ENCODE measurements around the gene AUTS2. TPM values are rescaled to one million over a fixed set of nuclear protein-coding genes. Genes with fewer than 3 reads are reported as not detected.

The AUTS2 gene
- total RNA-seq, 1 experiment from 2014 or later: 42.1 TPM

DNA sequence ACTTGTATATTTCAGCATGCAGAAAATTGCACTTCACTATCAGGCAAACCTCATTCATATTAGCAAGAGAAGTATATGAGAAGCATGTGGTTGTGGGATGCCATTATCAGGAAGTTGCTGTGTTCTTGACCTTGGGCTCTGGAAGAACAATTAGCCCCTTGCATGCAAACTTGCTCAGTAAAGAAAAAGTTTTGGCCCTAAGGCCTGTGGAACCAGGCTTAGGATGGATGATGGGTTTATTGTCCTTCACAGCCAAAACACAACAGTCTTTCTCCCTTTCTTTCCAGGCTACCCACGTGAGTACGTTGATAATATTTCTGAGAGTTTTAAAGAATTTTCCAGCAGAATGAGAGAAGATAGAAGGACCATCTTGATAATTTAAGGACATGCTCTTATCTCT lies 166.4 kb downstream of the AUTS2 start:
- DNase-seq (ENCODE audit: low spot score): no peak
- intact Hi-C loops (cut with micrococcal nuclease; ENCODE audit: unreplicated experiment): loop anchor here (10.0 kb wide), 1 partner anchor 140 kb away; no protein-coding TSS in a partner anchor
- CTCF ChIA-PET: no interaction called here
- no peaks in the 10 kb centered on the region for H3K27me3 ChIP-seq (replicated peaks; ENCODE audit: insufficient read depth, low read depth, low read length, poor library complexity)
- no TSS peak for BruUV-seq (replicated peaks)
- H3K4me3 ChIP-seq (ENCODE audit: low read depth, low read length, poor library complexity, severe bottlenecking): no peak overlapping the region
- TF ChIP-seq EZH2 (IDR thresholded peaks at IDR 0.05; ENCODE audit: borderline replicate concordance, low read depth, low read length, poor library complexity, severe bottlenecking) (no peak), CTCF (conservative IDR thresholded peaks at IDR 0.05; ENCODE audit: low read depth, low read length) (no peak)
- no peak overlapping the region for H3K27ac ChIP-seq (ENCODE audit: low read depth, low read length, poor library complexity, severe bottlenecking)
- H3K36me3 ChIP-seq (ENCODE audit: insufficient read depth, low read length, poor library complexity, severe bottlenecking): no peaks in the 10 kb centered on the region
- peaks cover 17% of the 10 kb centered on the region for H3K4me1 ChIP-seq (ENCODE audit: insufficient read depth, low read length, poor library complexity, severe bottlenecking)
- no peaks in the 10 kb centered on the region for H3K9me3 ChIP-seq (ENCODE audit: low read depth, low read length, poor library complexity, severe bottlenecking)
- POLR2A ChIA-PET (ENCODE audit: low non-redundant PET): no interaction called here

- intact Hi-C loops (cut with micrococcal nuclease; ENCODE audit: unreplicated experiment): loop anchor here (10.0 kb wide), 1 partner anchor 139 kb away; no protein-coding TSS in a partner anchor
- POLR2A ChIA-PET (ENCODE audit: low non-redundant PET): no interaction called here
- no peaks in the 10 kb centered on the region for H3K36me3 ChIP-seq (ENCODE audit: insufficient read depth, low read length, poor library complexity, severe bottlenecking)
- CTCF ChIA-PET: no interaction called here
- no peaks in the 10 kb centered on the region for H3K9me3 ChIP-seq (ENCODE audit: low read depth, low read length, poor library complexity, severe bottlenecking)
- H3K4me3 ChIP-seq (ENCODE audit: low read depth, low read length, poor library complexity, severe bottlenecking): no peak overlapping the region
- BruUV-seq (replicated peaks): no TSS peak
- H3K27me3 ChIP-seq (replicated peaks; ENCODE audit: insufficient read depth, low read depth, low read length, poor library complexity): no peaks in the 10 kb centered on the region
- TF ChIP-seq CTCF (conservative IDR thresholded peaks at IDR 0.05; ENCODE audit: low read depth, low read length) (no peak), EZH2 (IDR thresholded peaks at IDR 0.05; ENCODE audit: borderline replicate concordance, low read depth, low read length, poor library complexity, severe bottlenecking) (no peak)
- no peak for DNase-seq (ENCODE audit: low spot score)
- H3K27ac ChIP-seq (ENCODE audit: low read depth, low read length, poor library complexity, severe bottlenecking): no peak overlapping the region
- peaks cover 26% of the 10 kb centered on the region for H3K4me1 ChIP-seq (ENCODE audit: insufficient read depth, low read length, poor library complexity, severe bottlenecking)
These were observed 167.6 kb downstream of the AUTS2 start for GRCh38 chr7:69765879-69766278.

GRCh38 chr7:69768986-69769595 lies 170.8 kb downstream of the AUTS2 start:
- H3K27me3 ChIP-seq (replicated peaks; ENCODE audit: insufficient read depth, low read depth, low read length, poor library complexity): no peaks in the 10 kb centered on the region
- H3K27ac ChIP-seq (ENCODE audit: low read depth, low read length, poor library complexity, severe bottlenecking): no peak overlapping the region
- no peak overlapping the region for H3K4me3 ChIP-seq (ENCODE audit: low read depth, low read length, poor library complexity, severe bottlenecking)
- peaks cover 29% of the 10 kb centered on the region for H3K4me1 ChIP-seq (ENCODE audit: insufficient read depth, low read length, poor library complexity, severe bottlenecking)
- POLR2A ChIA-PET (ENCODE audit: low non-redundant PET): interaction anchor here (0.6 kb wide), 3 partner anchors 15 to 1832 kb away, joined by 4 to 10 read pairs (median 4); no protein-coding TSS in a partner anchor
- DNase-seq (ENCODE audit: low spot score): peak; percentile 83
- no TSS peak for BruUV-seq (replicated peaks)
- intact Hi-C loops (cut with micrococcal nuclease; ENCODE audit: unreplicated experiment): loop anchor here (10.0 kb wide), 1 partner anchor 136 kb away; no protein-coding TSS in a partner anchor
- CTCF ChIA-PET: no interaction called here
- TF ChIP-seq CTCF (conservative IDR thresholded peaks at IDR 0.05; ENCODE audit: low read depth, low read length): no peak
- TF ChIP-seq EZH2 (IDR thresholded peaks at IDR 0.05; ENCODE audit: borderline replicate concordance, low read depth, low read length, poor library complexity, severe bottlenecking): no peak
- no peaks in the 10 kb centered on the region for H3K9me3 ChIP-seq (ENCODE audit: low read depth, low read length, poor library complexity, severe bottlenecking)
- no peaks in the 10 kb centered on the region for H3K36me3 ChIP-seq (ENCODE audit: insufficient read depth, low read length, poor library complexity, severe bottlenecking)

Data from A673 (cell line).